GM18498 (cell line): ENCODE results near the gene A4GNT.

Experiments used
- ATAC-seq: cut with Tn5 transposase; IDR thresholded peaks from one replicate; pipeline ENCODE4 v1.9.1; 2021; ENCODE audit warnings: mild to moderate bottlenecking, moderate library complexity; ENCODE audit not compliant: unreplicated experiment

The A4GNT gene

DNA sequence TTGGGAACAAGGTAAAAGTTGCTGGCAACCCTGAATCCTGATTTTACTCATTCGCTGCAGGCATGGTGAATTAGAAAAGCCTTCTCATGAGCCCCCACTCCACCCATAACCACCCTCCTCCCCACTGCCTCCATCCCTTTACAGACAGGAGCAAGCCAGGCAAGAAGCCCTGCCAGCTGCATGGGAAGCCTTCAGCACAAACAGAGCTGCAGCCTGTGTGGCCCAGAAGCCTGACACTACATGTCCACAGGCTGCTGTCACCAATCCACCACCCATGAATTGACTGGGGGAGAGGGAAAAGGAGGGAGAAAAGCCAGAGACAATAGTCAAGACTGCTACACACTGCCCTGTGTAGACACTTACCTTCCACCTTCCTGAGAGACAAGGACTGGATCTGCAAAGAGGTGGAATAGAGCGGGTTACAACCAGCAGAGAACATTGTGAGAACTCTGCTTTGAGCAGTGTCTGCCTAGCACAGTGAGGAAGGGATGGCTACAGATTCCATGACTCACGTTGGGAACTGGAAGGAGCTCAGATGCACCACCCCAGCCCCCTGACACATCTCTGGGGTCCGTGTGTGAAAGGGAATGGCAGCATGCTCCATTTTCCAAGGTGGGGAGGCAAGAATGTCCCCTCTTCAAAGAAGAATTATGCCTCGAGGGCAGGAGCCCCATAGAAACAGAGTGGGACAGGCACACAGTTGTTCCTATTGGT lies 50.7 kb downstream of the A4GNT start:
- no peak for ATAC-seq

DNA sequence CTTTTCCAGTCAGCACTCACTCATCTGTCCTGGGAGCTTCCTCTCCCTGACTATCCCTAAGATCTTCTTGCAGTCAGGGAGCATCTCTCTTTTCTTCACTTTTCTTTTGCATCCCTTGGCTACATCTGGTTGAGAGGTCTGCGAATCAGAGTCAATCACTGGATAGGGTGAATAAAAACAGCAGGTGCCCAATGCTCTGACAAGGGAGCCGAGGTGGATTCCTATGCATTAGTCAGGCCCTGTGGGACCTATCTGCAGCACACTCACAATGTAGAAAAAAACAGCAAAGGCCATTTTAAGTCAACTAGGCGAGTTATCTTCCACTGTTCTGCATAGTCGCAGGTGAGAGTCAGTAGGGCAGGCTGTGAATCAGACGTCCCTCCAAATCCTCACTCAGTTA lies 52.3 kb downstream of the A4GNT start:
- no peak for ATAC-seq

DNA sequence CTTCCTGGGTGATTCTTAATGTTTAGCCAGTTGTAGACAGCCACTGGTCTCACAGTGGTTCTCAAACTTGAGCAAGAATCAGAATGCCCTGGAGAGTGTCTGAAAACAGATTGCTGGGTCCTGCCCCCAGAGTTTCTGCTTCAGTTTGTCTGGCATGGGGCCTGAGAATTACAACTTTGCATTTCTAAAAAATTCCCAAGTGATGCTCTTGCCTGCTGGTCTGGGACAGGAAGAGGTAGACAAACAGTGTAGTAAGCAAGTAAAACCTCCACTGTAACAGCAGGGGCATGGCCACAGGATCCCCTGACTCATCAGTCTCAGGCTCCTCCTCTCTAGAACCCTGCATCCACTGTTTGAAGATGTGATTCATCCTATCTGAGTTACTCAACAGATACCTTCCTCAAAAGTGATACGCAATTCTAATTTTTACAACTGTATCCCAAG lies 53.3 kb downstream of the A4GNT start:
- no peak for ATAC-seq

DNA sequence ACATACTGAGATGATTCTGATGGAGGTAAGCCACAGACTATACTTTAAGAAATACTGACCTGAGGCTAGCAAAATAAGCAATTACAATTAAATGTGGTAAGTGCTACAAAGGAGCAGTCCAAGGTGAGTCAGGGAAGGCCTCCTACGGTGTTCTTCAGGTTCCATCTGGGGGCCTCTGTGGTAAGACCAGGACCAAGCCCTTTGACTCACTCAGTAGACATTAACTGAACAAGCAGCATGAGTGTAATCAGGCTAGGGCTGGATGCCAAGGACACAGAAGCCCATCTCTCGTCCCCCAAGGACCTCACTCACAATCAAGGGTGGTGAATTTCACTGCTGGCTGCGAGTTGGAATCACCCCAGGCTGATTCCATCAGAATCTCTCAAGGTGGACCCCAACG lies 54.1 kb downstream of the A4GNT start:
- ATAC-seq, result no peak
